Aorta (tissue), 5 donors: Measurements from ENCODE around the gene IL4R. TPM values are rescaled to one million over a fixed set of nuclear protein-coding genes. Genes with fewer than 3 reads are reported as not detected.
"Not testable (repeated sequence)": the region's sequence is repeated elsewhere in the genome, so short reads cannot be mapped to it uniquely, and the experiment has no call there.

ENCODE experiments used
- ATAC-seq: fragments of 200-7000 bp; cut with Tn5 transposase; one replicate; pipeline ENCODE4 v1.9.1; 2022; ENCODE audit warnings: moderate library complexity; ENCODE audit not compliant: low FRiP score
- DNase-seq, 2 donors: peaks; one replicate each; pipeline ENCODE4 v3.0.0-alpha.2; 2020
- H3K27ac ChIP-seq, 2 donors: one replicate each; pipeline ENCODE4 v1.5.1; 2013; ENCODE audit warnings: low read length in 2 of 2, mild to moderate bottlenecking in 2 of 2, moderate library complexity in 2 of 2, control low read depth in 1 of 2, inconsistent platforms in 1 of 2, low read depth in 1 of 2
- H3K27me3 ChIP-seq, 2 donors: one replicate each; pipeline ENCODE4 v1.6.1; 2013; ENCODE audit warnings: control low read depth in 1 of 2, low read length in 1 of 2, mild to moderate bottlenecking in 1 of 2, moderate library complexity in 1 of 2; ENCODE audit not compliant: insufficient read depth in 2 of 2, control insufficient read depth in 1 of 2
- H3K36me3 ChIP-seq, 2 donors: one replicate each; pipeline ENCODE4 v1.6.1; 2013; ENCODE audit warnings: control low read depth in 1 of 2, low read length in 1 of 2, mild to moderate bottlenecking in 1 of 2; ENCODE audit not compliant: insufficient read depth in 2 of 2, control insufficient read depth in 1 of 2
- H3K4me1 ChIP-seq, 2 donors: one replicate each; pipeline ENCODE4 v1.6.1; 2013; ENCODE audit warnings: low read length in 2 of 2, control low read depth in 1 of 2, mild to moderate bottlenecking in 1 of 2, moderate library complexity in 1 of 2; ENCODE audit not compliant: insufficient read depth in 2 of 2, control insufficient read depth in 1 of 2
- H3K4me3 ChIP-seq, 2 donors: one replicate each; pipeline ENCODE4 v1.5.1; 2013; ENCODE audit warnings: low read length in 2 of 2, control low read depth in 1 of 2, mild to moderate bottlenecking in 1 of 2
- H3K9me3 ChIP-seq: one replicate; pipeline ENCODE4 v1.6.1; 2013; ENCODE audit warnings: mild to moderate bottlenecking, low read length; ENCODE audit not compliant: control insufficient read depth
- WGBS, 2 donors: extraction: QIAGEN DNeasy Blood & Tissue Kit; methylation state at CpG; one replicate each; pipeline ENCODE4 v1.1.7; 2013; 5-methylcytosine and 5-hydroxymethylcytosine counted together
- intact Hi-C, 2 donors: fragments of 100-400 bp; cut with DNase I; formaldehyde crosslinking; loops; one replicate each; pipeline versions ENCODE4 v1.14.2 to v1.15.0; 2022
- polyA plus RNA-seq, 2 donors: library from polyadenylated mRNA; stranded (reverse); fragments of 200-250 nt; gene quantifications; one replicate each; pipeline ENCODE4 v1.2.3, GENCODE V29; 2013
- total RNA-seq, 2 donors: library from RNA; stranded (reverse); fragmentation: NEBNext Ultra II Directional; extraction: Animal tissue kit (Norgen Biotek cat#: 25700); gene quantifications; one replicate each; pipeline ENCODE4 v1.2.1, GENCODE V29; 2021
- donor health status: healthy with polysubstance abuse.
- donor health status: Bipolar disorder and iron deficiency.
- donor health status: DM: no; HTN: no; CAD: no.
- donor health status: DM: no; HTN: no; CAD: no.
- donor health status: DM: yes; HTN: yes; CAD: no.

The IL4R gene
- total and polyA plus RNA-seq, 4 donors = 7.5 to 138 (median 71.2) TPM

- WGBS, 2 donors = 74 to 81% methylated on average over 3 of the region's 3 CpGs
- no peak for DNase-seq
These were observed 94.3 kb downstream of the IL4R start for GRCh38 chr16:27408012-27408601.

GRCh38 chr16:27408602-27409031, 94.8 kb downstream of the IL4R start:
- Histone ChIP-seq H3K9me3 (no peaks in the 10 kb centered on the region), H3K27me3 (no peaks in the 10 kb centered on the region), H3K36me3 (no peaks in the 10 kb centered on the region), H3K27ac (no peak overlapping the region), H3K4me3 (no peak overlapping the region), H3K4me1 (no peaks in the 10 kb centered on the region)
- ATAC-seq (no peak), DNase-seq (no peak)
- WGBS, 2 donors = 82 to 86% methylated on average over 6 of the region's 6 CpGs
- intact Hi-C loops = no loop called here

More at GRCh38 chr16:27408012-27408601, 94.3 kb downstream of the IL4R start:
- Histone ChIP-seq H3K27me3 (no peaks in the 10 kb centered on the region), H3K36me3 (no peaks in the 10 kb centered on the region), H3K4me1 (no peaks in the 10 kb centered on the region), H3K4me3 (no peak overlapping the region), H3K9me3 (no peaks in the 10 kb centered on the region), H3K27ac (no peak overlapping the region)
- ATAC-seq = no peak
- intact Hi-C loops = no loop called here

- intact Hi-C loops, H3K27ac ChIP-seq, ATAC-seq, H3K9me3 ChIP-seq, H3K4me3 ChIP-seq, H3K4me1 ChIP-seq, H3K27me3 ChIP-seq, H3K36me3 ChIP-seq, DNase-seq: not testable (repeated sequence)
- WGBS, 2 donors = 73 to 86% methylated on average over 2 of the region's 2 CpGs
These were observed 96.2 kb downstream of the IL4R start for GRCh38 chr16:27409958-27410357.

- Histone ChIP-seq H3K4me1 (no peaks in the 10 kb centered on the region), H3K27ac (no peak overlapping the region), H3K27me3 (no peaks in the 10 kb centered on the region), H3K9me3 (no peaks in the 10 kb centered on the region), H3K36me3 (no peaks in the 10 kb centered on the region), H3K4me3 (no peak overlapping the region)
- 92 to 96% methylated on average over 1 of the region's 1 CpG for WGBS, 2 donors
- intact Hi-C loops = no loop called here
- no peak for DNase-seq
- no peak for ATAC-seq
These were observed 97.0 kb downstream of the IL4R start for GRCh38 chr16:27410761-27411160.

- H3K27me3 ChIP-seq = no peaks in the 10 kb centered on the region
- no peak overlapping the region for H3K4me3 ChIP-seq
- DNase-seq = no peak
- no peaks in the 10 kb centered on the region for H3K4me1 ChIP-seq
- no peak for ATAC-seq
- no peak overlapping the region for H3K27ac ChIP-seq
- intact Hi-C loops = no loop called here
- H3K36me3 ChIP-seq = no peaks in the 10 kb centered on the region
- H3K9me3 ChIP-seq = no peaks in the 10 kb centered on the region
- WGBS, 2 donors = 84 to 89% methylated on average over 2 of the region's 2 CpGs
These were observed 100.2 kb downstream of the IL4R start for GRCh38 chr16:27413956-27414355.

Other genes starting within 250 kb of the IL4R start
- gene C16orf82, start 247.0 kb upstream of the IL4R start, total RNA-seq = not detected
- gene C16orf82, start 247.0 kb upstream of the IL4R start, polyA plus RNA-seq = not detected
- 1 to 10 TPM; 4.3 to 5.6 TPM for gene KDM8, start 110.4 kb upstream of the IL4R start, total RNA-seq
- gene KDM8, start 110.4 kb upstream of the IL4R start, polyA plus RNA-seq = 1 to 10 TPM; 7.0 to 7.4 TPM
- 10 to 100 TPM; 34.6 to 39.1 TPM for gene NSMCE1, start 45.2 kb upstream of the IL4R start, total RNA-seq
- gene NSMCE1, start 45.2 kb upstream of the IL4R start, polyA plus RNA-seq = 10 to 100 TPM; 71.0 to 74.2 TPM
- 1 to 10 TPM in 1 of 2 donors, under 1 TPM in 1; 0.65 to 3.8 TPM for gene IL21R, start 88.2 kb downstream of the IL4R start, total RNA-seq
- under 1 TPM in 1 of 2 donors, not detected in 1; 0.08 TPM for gene IL21R, start 88.2 kb downstream of the IL4R start, polyA plus RNA-seq
- gene GTF3C1, start 235.9 kb downstream of the IL4R start, total RNA-seq = 10 to 100 TPM; 37.9 to 57.4 TPM
- gene GTF3C1, start 235.9 kb downstream of the IL4R start, polyA plus RNA-seq = 10 to 100 TPM in 1 of 2 donors, 1 to 10 TPM in 1; 9.4 to 72.2 TPM
- gene KATNIP, start 236.2 kb downstream of the IL4R start, total RNA-seq = 10 to 100 TPM; 18.9 to 29.4 TPM
- gene KATNIP, start 236.2 kb downstream of the IL4R start, polyA plus RNA-seq = 1 to 10 TPM in 1 of 2 donors, under 1 TPM in 1; 0.88 to 9.5 TPM